ENCODE results near the gene FGFR3. TPM values are rescaled to one million over a fixed set of nuclear protein-coding genes. Genes with fewer than 3 reads are reported as not detected.

Gene FGFR3
- total and polyA plus RNA-seq, 2 of the 8 experiments (the other 6 are each of a cell fraction or from before 2014, with no cell fraction given) = 9.0 to 19.5 TPM

DNA sequence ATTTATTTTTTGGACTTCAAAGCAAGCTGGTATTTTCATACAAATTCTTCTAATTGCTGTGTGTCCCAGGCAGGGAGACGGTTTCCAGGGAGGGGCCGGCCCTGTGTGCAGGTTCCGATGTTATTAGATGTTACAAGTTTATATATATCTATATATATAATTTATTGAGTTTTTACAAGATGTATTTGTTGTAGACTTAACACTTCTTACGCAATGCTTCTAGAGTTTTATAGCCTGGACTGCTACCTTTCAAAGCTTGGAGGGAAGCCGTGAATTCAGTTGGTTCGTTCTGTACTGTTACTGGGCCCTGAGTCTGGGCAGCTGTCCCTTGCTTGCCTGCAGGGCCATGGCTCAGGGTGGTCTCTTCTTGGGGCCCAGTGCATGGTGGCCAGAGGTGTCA is 15.3 kb downstream of the FGFR3 start (continued):
- TF ChIP-seq, protein P1, sequence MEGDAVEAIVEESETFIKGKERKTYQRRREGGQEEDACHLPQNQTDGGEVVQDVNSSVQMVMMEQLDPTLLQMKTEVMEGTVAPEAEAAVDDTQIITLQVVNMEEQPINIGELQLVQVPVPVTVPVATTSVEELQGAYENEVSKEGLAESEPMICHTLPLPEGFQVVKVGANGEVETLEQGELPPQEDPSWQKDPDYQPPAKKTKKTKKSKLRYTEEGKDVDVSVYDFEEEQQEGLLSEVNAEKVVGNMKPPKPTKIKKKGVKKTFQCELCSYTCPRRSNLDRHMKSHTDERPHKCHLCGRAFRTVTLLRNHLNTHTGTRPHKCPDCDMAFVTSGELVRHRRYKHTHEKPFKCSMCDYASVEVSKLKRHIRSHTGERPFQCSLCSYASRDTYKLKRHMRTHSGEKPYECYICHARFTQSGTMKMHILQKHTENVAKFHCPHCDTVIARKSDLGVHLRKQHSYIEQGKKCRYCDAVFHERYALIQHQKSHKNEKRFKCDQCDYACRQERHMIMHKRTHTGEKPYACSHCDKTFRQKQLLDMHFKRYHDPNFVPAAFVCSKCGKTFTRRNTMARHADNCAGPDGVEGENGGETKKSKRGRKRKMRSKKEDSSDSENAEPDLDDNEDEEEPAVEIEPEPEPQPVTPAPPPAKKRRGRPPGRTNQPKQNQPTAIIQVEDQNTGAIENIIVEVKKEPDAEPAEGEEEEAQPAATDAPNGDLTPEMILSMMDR (IDR thresholded peaks at IDR 0.05; ENCODE audit: control extremely low read depth in 1 of 3, insufficient read depth in 1 of 3, low read depth in 1 of 3, low read length in 3 of 3) = no peak
- TF ChIP-seq SIX5 (IDR thresholded peaks at IDR 0.05; ENCODE audit: low read depth, low read length) (no peak), FOSL1 (IDR thresholded peaks at IDR 0.05; ENCODE audit: insufficient read depth, low read depth, low read length) (no peak), EZH2 (IDR thresholded peaks at IDR 0.05; ENCODE audit: low read depth, low read length, severe bottlenecking) (no peak)

Data from H1 (cell line).